Transverse colon (tissue), 4 donors: ENCODE results near the gene CHSY3. TPM values are rescaled to one million over a fixed set of nuclear protein-coding genes. Genes with fewer than 3 reads are reported as not detected.

Experiments used
- DNase-seq: peaks from one replicate; pipeline ENCODE4 v3.0.0-alpha.2; 2019
- H3K27ac ChIP-seq, 4 donors: fragments of 200-600 bp; sonication (generic); 2 replicates each; pipeline ENCODE4 v1.5.1; 2016 to 2018; ENCODE audit warnings: inconsistent platforms in 4 of 4
- H3K27me3 ChIP-seq: fragments of 200-600 bp; sonication (generic); 2 replicates; pipeline ENCODE4 v1.5.1; 2017; ENCODE audit warnings: inconsistent platforms
- H3K36me3 ChIP-seq, 4 donors: fragments of 200-600 bp; sonication (generic); 2 replicates each; pipeline ENCODE4 v1.5.1; 2017 to 2019; ENCODE audit warnings: inconsistent platforms in 4 of 4
- H3K4me1 ChIP-seq, 4 donors: fragments of 200-600 bp; sonication (generic); 2 replicates each; pipeline ENCODE4 v1.5.1; 2017 to 2020; ENCODE audit warnings: inconsistent platforms in 4 of 4
- H3K4me3 ChIP-seq, 4 donors: fragments of 200-600 bp; sonication (generic); 1 replicate in 1 of 4; 2 replicates in 3 of 4; pipeline versions ENCODE4 v1.5.1 to v1.6.1; 2017 to 2019; ENCODE audit warnings: inconsistent platforms in 4 of 4
- H3K9me3 ChIP-seq, 2 donors: fragments of 200-600 bp; sonication (generic); 2 replicates each; pipeline ENCODE4 v1.5.1; 2017 to 2019; ENCODE audit warnings: inconsistent platforms in 2 of 2
- EP300 ChIP-seq: sonication (generic); formaldehyde crosslinking; IDR thresholded peaks from one replicate; pipeline ENCODE4 v1.6.1; 2017; ENCODE audit warnings: antibody characterized with exemption, low read depth
- POLR2A ChIP-seq: fragments of 450-650 bp; IDR thresholded peaks from one replicate; pipeline ENCODE4 v1.6.1; 2016; ENCODE audit warnings: antibody characterized with exemption, mild to moderate bottlenecking, moderate library complexity
- POLR2AphosphoS5 ChIP-seq, 3 donors: sonication (generic); formaldehyde crosslinking; IDR thresholded peaks; one replicate each; pipeline ENCODE4 v1.6.1; 2016; ENCODE audit warnings: antibody characterized with exemption in 3 of 3
- WGBS, 2 donors: methylation state at CpG; one replicate each; pipeline ENCODE4 v1.1.5; 2018; ENCODE audit warnings: low coverage in 1 of 2; 5-methylcytosine and 5-hydroxymethylcytosine counted together
- in situ Hi-C, 4 donors: fragments of 200-750 bp; cut with MboI; loops; one replicate each; pipeline versions ENCODE4 v1.15.0 to v1.15.1; 2017; ENCODE audit warnings: low sequenced_read_pairs in 3 of 4, low pct_ligation_motif_present in 1 of 4, low pct_unique_long_range_greater_than_20kb in 1 of 4
- intact Hi-C: fragments of 100-400 bp; cut with DNase I; formaldehyde crosslinking; loops from one replicate; pipeline ENCODE4 v1.15.1; 2023; ENCODE audit warnings: low total_unique reads
- total RNA-seq, 4 donors: library from RNA; depleted of rRNA; stranded (reverse); fragments of >200 nt; gene quantifications; one replicate each; pipeline ENCODE4 v1.1.0, GENCODE V29; 2016
- TF ChIP-seq, protein P1 (sequence below), 5 experiments: fragments of 200-600 bp in 3 of 5; fragments of 450-650 bp in 2 of 5; sonication (generic) in 3 of 5; IDR thresholded peaks; 1 replicate in 2 of 5; 2 replicates in 3 of 5; pipeline ENCODE4 v1.5.1; 2016 to 2017; ENCODE audit warnings: antibody characterized with exemption in 5 of 5, inconsistent platforms in 3 of 5, mild to moderate bottlenecking in 2 of 5, moderate library complexity in 1 of 5

Gene CHSY3
- total RNA-seq, 4 donors from 2014 or later = 0.27 to 0.79 (median 0.49) TPM

DNA sequence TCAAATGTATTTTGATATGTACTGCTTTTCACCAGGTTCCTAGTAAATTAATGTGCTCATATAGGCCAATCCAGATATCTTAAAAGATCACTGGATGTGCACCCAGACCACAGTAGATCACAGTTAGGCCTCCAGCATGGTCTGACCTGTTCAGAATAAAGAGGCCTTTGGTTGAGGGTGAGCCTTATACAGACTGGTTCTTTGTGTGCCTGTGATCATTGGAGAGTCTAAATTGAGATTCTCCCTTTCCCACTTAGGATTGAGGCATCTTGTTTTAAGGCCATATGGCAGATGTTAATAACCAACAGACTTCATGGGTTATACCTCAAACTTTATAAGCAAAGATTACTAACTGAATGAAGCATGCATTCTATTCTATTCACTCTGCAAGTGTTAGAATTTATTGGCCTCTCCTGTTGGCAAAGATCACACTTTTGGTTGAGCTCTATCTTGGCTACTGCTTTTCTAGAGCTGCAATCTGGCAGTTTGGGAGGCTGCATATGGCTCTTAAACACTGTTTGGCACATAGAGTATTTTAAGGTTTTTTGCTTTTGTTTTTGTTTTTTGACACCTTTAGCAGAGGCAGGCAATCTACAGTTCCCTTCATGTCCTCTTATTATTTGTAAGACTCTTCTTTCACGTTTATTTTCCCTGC, 8.5 kb downstream of the CHSY3 start:
- Histone ChIP-seq H3K4me1 (no peaks in the 10 kb centered on the region), H3K36me3 (no peaks in the 10 kb centered on the region), H3K27ac (no peak overlapping the region), H3K9me3 (no peaks in the 10 kb centered on the region), H3K4me3 (no peak overlapping the region), H3K27me3 (peaks cover 7% of the 10 kb centered on the region)
- intact Hi-C loops = no loop called here
- in situ Hi-C loops = no loop called here
- no peak for DNase-seq
- TF ChIP-seq POLR2A (no peak), EP300 (no peak), POLR2AphosphoS5 (IDR thresholded peaks at IDR 0.05) (no peak)
- TF ChIP-seq, protein P1, sequence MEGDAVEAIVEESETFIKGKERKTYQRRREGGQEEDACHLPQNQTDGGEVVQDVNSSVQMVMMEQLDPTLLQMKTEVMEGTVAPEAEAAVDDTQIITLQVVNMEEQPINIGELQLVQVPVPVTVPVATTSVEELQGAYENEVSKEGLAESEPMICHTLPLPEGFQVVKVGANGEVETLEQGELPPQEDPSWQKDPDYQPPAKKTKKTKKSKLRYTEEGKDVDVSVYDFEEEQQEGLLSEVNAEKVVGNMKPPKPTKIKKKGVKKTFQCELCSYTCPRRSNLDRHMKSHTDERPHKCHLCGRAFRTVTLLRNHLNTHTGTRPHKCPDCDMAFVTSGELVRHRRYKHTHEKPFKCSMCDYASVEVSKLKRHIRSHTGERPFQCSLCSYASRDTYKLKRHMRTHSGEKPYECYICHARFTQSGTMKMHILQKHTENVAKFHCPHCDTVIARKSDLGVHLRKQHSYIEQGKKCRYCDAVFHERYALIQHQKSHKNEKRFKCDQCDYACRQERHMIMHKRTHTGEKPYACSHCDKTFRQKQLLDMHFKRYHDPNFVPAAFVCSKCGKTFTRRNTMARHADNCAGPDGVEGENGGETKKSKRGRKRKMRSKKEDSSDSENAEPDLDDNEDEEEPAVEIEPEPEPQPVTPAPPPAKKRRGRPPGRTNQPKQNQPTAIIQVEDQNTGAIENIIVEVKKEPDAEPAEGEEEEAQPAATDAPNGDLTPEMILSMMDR (IDR thresholded peaks at IDR 0.05) = no peak
- WGBS, 2 donors = 42 to 56% methylated on average over 1 of the region's 1 CpG

DNA sequence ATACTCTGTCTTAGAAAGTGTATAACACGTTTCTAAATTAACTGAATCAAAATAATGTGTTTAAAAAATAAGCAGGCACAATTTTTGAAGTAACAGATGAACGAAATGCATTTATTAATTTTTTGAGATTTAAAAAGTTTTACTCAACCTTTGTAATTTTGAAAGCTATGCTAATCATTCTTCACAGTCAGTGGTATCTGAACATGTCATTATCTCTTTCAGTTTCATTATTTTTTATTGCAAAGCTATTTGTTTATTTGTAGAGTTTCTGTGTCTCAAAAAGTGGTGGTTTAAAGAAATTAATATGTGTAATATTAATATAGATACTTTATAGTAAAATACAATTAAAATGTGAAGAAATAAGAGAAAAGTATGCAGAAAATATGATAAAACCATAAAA, 11.2 kb downstream of the CHSY3 start:
- in situ Hi-C loops = no loop called here
- H3K4me1 ChIP-seq = no peaks in the 10 kb centered on the region
- H3K36me3 ChIP-seq = no peaks in the 10 kb centered on the region
- no peak for DNase-seq
- WGBS, 2 donors = 64 to 65% methylated on average over 2 of the region's 2 CpGs
- no peak overlapping the region for H3K27ac ChIP-seq
- H3K27me3 ChIP-seq = no peaks in the 10 kb centered on the region
- intact Hi-C loops = no loop called here
- no peak overlapping the region for H3K4me3 ChIP-seq
- H3K9me3 ChIP-seq = no peaks in the 10 kb centered on the region
- TF ChIP-seq POLR2A (no peak), POLR2AphosphoS5 (IDR thresholded peaks at IDR 0.05) (no peak), EP300 (no peak)
- TF ChIP-seq, protein P1 (IDR thresholded peaks at IDR 0.05) = no peak

DNA sequence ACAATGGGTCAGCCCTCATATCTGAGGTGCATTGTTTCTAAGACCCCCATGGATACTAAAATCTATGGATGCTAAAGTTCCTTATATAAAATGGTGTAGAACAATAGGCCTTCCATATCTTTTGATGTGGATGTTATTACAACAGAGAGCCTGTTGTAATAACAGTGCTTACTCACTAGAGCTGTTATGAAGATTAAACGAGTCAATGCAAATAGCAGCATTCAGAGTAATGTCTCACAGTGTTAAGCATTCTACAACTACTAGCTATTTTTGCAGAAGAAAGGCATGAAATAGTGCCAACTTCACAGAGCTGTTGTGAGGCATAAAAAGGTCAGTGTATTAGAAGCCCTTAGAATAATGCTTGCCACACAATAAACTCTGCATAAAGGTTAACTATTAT, 13.0 kb downstream of the CHSY3 start:
- Histone ChIP-seq H3K4me1 (no peaks in the 10 kb centered on the region), H3K27me3 (no peaks in the 10 kb centered on the region), H3K36me3 (no peaks in the 10 kb centered on the region), H3K4me3 (no peak overlapping the region), H3K9me3 (no peaks in the 10 kb centered on the region), H3K27ac (no peak overlapping the region)
- intact Hi-C loops (no loop called here), in situ Hi-C loops (no loop called here)
- 30 to 38% methylated on average over 1 of the region's 1 CpG for WGBS, 2 donors
- TF ChIP-seq EP300 (no peak), POLR2A (no peak), POLR2AphosphoS5 (IDR thresholded peaks at IDR 0.05) (no peak)
- TF ChIP-seq, protein P1 (IDR thresholded peaks at IDR 0.05) = no peak
- DNase-seq = no peak

DNA sequence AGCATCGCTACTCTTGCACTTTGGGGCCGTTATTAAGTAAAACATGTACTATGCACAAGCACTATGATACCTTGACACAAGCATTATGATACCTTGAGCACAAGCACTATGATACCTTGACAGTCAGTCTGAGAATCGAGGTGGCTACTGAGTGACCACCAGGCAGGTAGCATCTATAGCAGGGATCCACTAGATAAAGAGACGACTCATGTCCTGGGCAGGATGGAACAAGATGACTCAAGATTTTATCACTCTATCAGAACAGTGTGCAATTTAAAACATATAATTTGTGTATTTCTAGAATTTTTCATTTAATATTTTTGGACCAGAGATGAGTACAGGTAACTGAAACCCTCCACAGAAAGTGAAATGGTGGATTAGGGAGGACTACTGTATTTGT, 16.9 kb downstream of the CHSY3 start:
- no peaks in the 10 kb centered on the region for H3K27me3 ChIP-seq
- no peaks in the 10 kb centered on the region for H3K36me3 ChIP-seq
- no peak for DNase-seq
- WGBS, 2 donors = 37 to 76% methylated on average over 2 to 4 of the region's 4 CpGs
- no peaks in the 10 kb centered on the region for H3K9me3 ChIP-seq
- no peaks in the 10 kb centered on the region for H3K4me1 ChIP-seq
- intact Hi-C loops (no loop called here), in situ Hi-C loops (no loop called here)
- TF ChIP-seq, protein P1 (IDR thresholded peaks at IDR 0.05) = no peak
- no peak overlapping the region for H3K4me3 ChIP-seq
- H3K27ac ChIP-seq = no peak overlapping the region
